Measurements from ENCODE around the gene NME7.
"Not testable (repeated sequence)": the region's sequence is repeated elsewhere in the genome, so short reads cannot be mapped to it uniquely, and the experiment has no call there.

NME7 gene

GRCh38 chr1:169340882-169341281 is 26.7 kb downstream of the NME7 start:
- H3K27ac ChIP-seq (ENCODE audit: low read length), result no peak overlapping the region
- no peaks in the 10 kb centered on the region for H3K27me3 ChIP-seq (ENCODE audit: low read depth, low read length)
- no peaks in the 10 kb centered on the region for H3K36me3 ChIP-seq (ENCODE audit: control insufficient read depth in 1 of 2, insufficient read depth in 2 of 2, low read length in 2 of 2)
- no peaks in the 10 kb centered on the region for H3K4me1 ChIP-seq (ENCODE audit: control insufficient read depth in 1 of 2, insufficient read depth in 2 of 2, low read length in 2 of 2)
- H3K4me3 ChIP-seq (ENCODE audit: low read depth in 1 of 2, low read length in 2 of 2), result no peak overlapping the region
- no peaks in the 10 kb centered on the region for H3K9me3 ChIP-seq (ENCODE audit: control insufficient read depth in 1 of 2, low read length in 2 of 2)

- Histone ChIP-seq H3K27me3 (ENCODE audit: low read depth, low read length) (no peaks in the 10 kb centered on the region), H3K27ac (ENCODE audit: low read length) (no peak overlapping the region), H3K4me3 (ENCODE audit: low read depth in 1 of 2, low read length in 2 of 2) (no peak overlapping the region), H3K4me1 (ENCODE audit: control insufficient read depth in 1 of 2, insufficient read depth in 2 of 2, low read length in 2 of 2) (no peaks in the 10 kb centered on the region), H3K9me3 (ENCODE audit: control insufficient read depth in 1 of 2, low read length in 2 of 2) (no peaks in the 10 kb centered on the region), H3K36me3 (ENCODE audit: control insufficient read depth in 1 of 2, insufficient read depth in 2 of 2, low read length in 2 of 2) (no peaks in the 10 kb centered on the region)
Measured at GRCh38 chr1:169339773-169340172, 27.8 kb downstream of the NME7 start.

- no peaks in the 10 kb centered on the region for H3K27me3 ChIP-seq (ENCODE audit: low read depth, low read length)
- H3K27ac ChIP-seq (ENCODE audit: low read length), result no peak overlapping the region
- H3K4me3 ChIP-seq (ENCODE audit: low read depth in 1 of 2, low read length in 2 of 2), result no peak overlapping the region
- H3K36me3 ChIP-seq (ENCODE audit: control insufficient read depth in 1 of 2, insufficient read depth in 2 of 2, low read length in 2 of 2), result no peaks in the 10 kb centered on the region
- H3K4me1 ChIP-seq (ENCODE audit: control insufficient read depth in 1 of 2, insufficient read depth in 2 of 2, low read length in 2 of 2), result no peaks in the 10 kb centered on the region
- no peaks in the 10 kb centered on the region for H3K9me3 ChIP-seq (ENCODE audit: control insufficient read depth in 1 of 2, low read length in 2 of 2)
Measured at GRCh38 chr1:169338617-169339016, 29.0 kb downstream of the NME7 start.

- not testable (repeated sequence) for H3K27me3 ChIP-seq (ENCODE audit: low read depth, low read length); H3K9me3 ChIP-seq (ENCODE audit: control insufficient read depth in 1 of 2, low read length in 2 of 2); H3K4me1 ChIP-seq (ENCODE audit: control insufficient read depth in 1 of 2, insufficient read depth in 2 of 2, low read length in 2 of 2); H3K4me3 ChIP-seq (ENCODE audit: low read depth in 1 of 2, low read length in 2 of 2); H3K27ac ChIP-seq (ENCODE audit: low read length); H3K36me3 ChIP-seq (ENCODE audit: control insufficient read depth in 1 of 2, insufficient read depth in 2 of 2, low read length in 2 of 2)
Measured at GRCh38 chr1:169336947-169337715, 30.5 kb downstream of the NME7 start.

GRCh38 chr1:169334727-169335126 is 32.9 kb downstream of the NME7 start:
- H3K4me1 ChIP-seq (ENCODE audit: control insufficient read depth in 1 of 2, insufficient read depth in 2 of 2, low read length in 2 of 2); H3K4me3 ChIP-seq (ENCODE audit: low read depth in 1 of 2, low read length in 2 of 2); H3K27ac ChIP-seq (ENCODE audit: low read length); H3K27me3 ChIP-seq (ENCODE audit: low read depth, low read length); H3K9me3 ChIP-seq (ENCODE audit: control insufficient read depth in 1 of 2, low read length in 2 of 2); H3K36me3 ChIP-seq (ENCODE audit: control insufficient read depth in 1 of 2, insufficient read depth in 2 of 2, low read length in 2 of 2): not testable (repeated sequence)

GRCh38 chr1:169330927-169331326 is 36.7 kb downstream of the NME7 start:
- no peak overlapping the region for H3K4me3 ChIP-seq (ENCODE audit: low read depth in 1 of 2, low read length in 2 of 2)
- no peak overlapping the region for H3K27ac ChIP-seq (ENCODE audit: low read length)
- no peaks in the 10 kb centered on the region for H3K4me1 ChIP-seq (ENCODE audit: control insufficient read depth in 1 of 2, insufficient read depth in 2 of 2, low read length in 2 of 2)
- no peaks in the 10 kb centered on the region for H3K27me3 ChIP-seq (ENCODE audit: low read depth, low read length)
- peaks cover 0 to 2% of the 10 kb centered on the region in 2 donors for H3K9me3 ChIP-seq (ENCODE audit: control insufficient read depth in 1 of 2, low read length in 2 of 2)
- no peaks in the 10 kb centered on the region for H3K36me3 ChIP-seq (ENCODE audit: control insufficient read depth in 1 of 2, insufficient read depth in 2 of 2, low read length in 2 of 2)

- no peaks in the 10 kb centered on the region for H3K27me3 ChIP-seq (ENCODE audit: low read depth, low read length)
- H3K4me1 ChIP-seq (ENCODE audit: control insufficient read depth in 1 of 2, insufficient read depth in 2 of 2, low read length in 2 of 2), result no peaks in the 10 kb centered on the region
- H3K4me3 ChIP-seq (ENCODE audit: low read depth in 1 of 2, low read length in 2 of 2), result no peak overlapping the region
- peaks cover 0 to 2% of the 10 kb centered on the region in 2 donors for H3K9me3 ChIP-seq (ENCODE audit: control insufficient read depth in 1 of 2, low read length in 2 of 2)
- H3K27ac ChIP-seq (ENCODE audit: low read length), result no peak overlapping the region
- no peaks in the 10 kb centered on the region for H3K36me3 ChIP-seq (ENCODE audit: control insufficient read depth in 1 of 2, insufficient read depth in 2 of 2, low read length in 2 of 2)
Measured at GRCh38 chr1:169329383-169329782, 38.2 kb downstream of the NME7 start.

- H3K36me3 ChIP-seq (ENCODE audit: control insufficient read depth in 1 of 2, insufficient read depth in 2 of 2, low read length in 2 of 2), result no peaks in the 10 kb centered on the region
- peaks cover 0 to 2% of the 10 kb centered on the region in 2 donors for H3K9me3 ChIP-seq (ENCODE audit: control insufficient read depth in 1 of 2, low read length in 2 of 2)
- H3K4me3 ChIP-seq (ENCODE audit: low read depth in 1 of 2, low read length in 2 of 2), result no peak overlapping the region
- H3K27ac ChIP-seq (ENCODE audit: low read length), result no peak overlapping the region
- H3K27me3 ChIP-seq (ENCODE audit: low read depth, low read length), result no peaks in the 10 kb centered on the region
- H3K4me1 ChIP-seq (ENCODE audit: control insufficient read depth in 1 of 2, insufficient read depth in 2 of 2, low read length in 2 of 2), result no peaks in the 10 kb centered on the region
Measured at GRCh38 chr1:169327875-169328274, 39.7 kb downstream of the NME7 start.

GRCh38 chr1:169326956-169327268 is 40.7 kb downstream of the NME7 start:
- Histone ChIP-seq H3K4me3 (ENCODE audit: low read depth in 1 of 2, low read length in 2 of 2) (no peak overlapping the region), H3K27me3 (ENCODE audit: low read depth, low read length) (no peaks in the 10 kb centered on the region), H3K27ac (ENCODE audit: low read length) (no peak overlapping the region), H3K9me3 (ENCODE audit: control insufficient read depth in 1 of 2, low read length in 2 of 2) (peaks cover 0 to 2% of the 10 kb centered on the region in 2 donors), H3K4me1 (ENCODE audit: control insufficient read depth in 1 of 2, insufficient read depth in 2 of 2, low read length in 2 of 2) (no peaks in the 10 kb centered on the region), H3K36me3 (ENCODE audit: control insufficient read depth in 1 of 2, insufficient read depth in 2 of 2, low read length in 2 of 2) (no peaks in the 10 kb centered on the region)

- no peaks in the 10 kb centered on the region for H3K4me1 ChIP-seq (ENCODE audit: control insufficient read depth in 1 of 2, insufficient read depth in 2 of 2, low read length in 2 of 2)
- no peaks in the 10 kb centered on the region for H3K9me3 ChIP-seq (ENCODE audit: control insufficient read depth in 1 of 2, low read length in 2 of 2)
- H3K36me3 ChIP-seq (ENCODE audit: control insufficient read depth in 1 of 2, insufficient read depth in 2 of 2, low read length in 2 of 2), result no peaks in the 10 kb centered on the region
- no peak overlapping the region for H3K4me3 ChIP-seq (ENCODE audit: low read depth in 1 of 2, low read length in 2 of 2)
- no peak overlapping the region for H3K27ac ChIP-seq (ENCODE audit: low read length)
- H3K27me3 ChIP-seq (ENCODE audit: low read depth, low read length), result no peaks in the 10 kb centered on the region
Measured at GRCh38 chr1:169326261-169326955, 41.2 kb downstream of the NME7 start.

GRCh38 chr1:169325117-169325516 is 42.5 kb downstream of the NME7 start:
- Histone ChIP-seq H3K27me3 (ENCODE audit: low read depth, low read length) (no peaks in the 10 kb centered on the region), H3K36me3 (ENCODE audit: control insufficient read depth in 1 of 2, insufficient read depth in 2 of 2, low read length in 2 of 2) (no peaks in the 10 kb centered on the region), H3K27ac (ENCODE audit: low read length) (no peak overlapping the region), H3K4me1 (ENCODE audit: control insufficient read depth in 1 of 2, insufficient read depth in 2 of 2, low read length in 2 of 2) (no peaks in the 10 kb centered on the region), H3K9me3 (ENCODE audit: control insufficient read depth in 1 of 2, low read length in 2 of 2) (no peaks in the 10 kb centered on the region), H3K4me3 (ENCODE audit: low read depth in 1 of 2, low read length in 2 of 2) (no peak overlapping the region)

GRCh38 chr1:169322138-169322537 is 45.5 kb downstream of the NME7 start:
- Histone ChIP-seq H3K4me3 (ENCODE audit: low read depth in 1 of 2, low read length in 2 of 2) (no peak overlapping the region), H3K4me1 (ENCODE audit: control insufficient read depth in 1 of 2, insufficient read depth in 2 of 2, low read length in 2 of 2) (no peaks in the 10 kb centered on the region), H3K9me3 (ENCODE audit: control insufficient read depth in 1 of 2, low read length in 2 of 2) (no peaks in the 10 kb centered on the region), H3K27me3 (ENCODE audit: low read depth, low read length) (no peaks in the 10 kb centered on the region), H3K27ac (ENCODE audit: low read length) (no peak overlapping the region), H3K36me3 (ENCODE audit: control insufficient read depth in 1 of 2, insufficient read depth in 2 of 2, low read length in 2 of 2) (no peaks in the 10 kb centered on the region)
